GM23338 (cell line): ENCODE results near the gene KCNN3. TPM values are rescaled to one million over a fixed set of nuclear protein-coding genes. Genes with fewer than 3 reads are reported as not detected.

Experiments used
- ATAC-seq: fragments of 200-7000 bp; cut with Tn5 transposase; 3 replicates; pipeline ENCODE4 v1.9.1; 2020
- DNase-seq: peaks from one replicate; pipeline ENCODE4 v3.0.0-alpha.2; 2015; ENCODE audit warnings: low spot score
- H2AFZ ChIP-seq: fragments of 200-600 bp; sonication (generic); 2 replicates; pipeline ENCODE4 v1.8.0; 2016; ENCODE audit warnings: antibody characterized with exemption, mild to moderate bottlenecking, moderate library complexity
- H3F3A ChIP-seq: fragments of 200-600 bp; sonication (generic); replicated peaks from 2 replicates; pipeline ENCODE4 v1.8.0; 2017; ENCODE audit warnings: antibody characterized with exemption, mixed run types, low read depth
- H3K27ac ChIP-seq: fragments of 200-600 bp; sonication (generic); 2 replicates; pipeline ENCODE4 v1.6.1; 2016; ENCODE audit warnings: low read depth
- H3K27me3 ChIP-seq: fragments of 200-600 bp; sonication (generic); 2 replicates; pipeline ENCODE4 v1.8.0; 2016; ENCODE audit warnings: mild to moderate bottlenecking, mixed run types, moderate library complexity; ENCODE audit not compliant: insufficient read depth
- H3K36me3 ChIP-seq: fragments of 200-600 bp; sonication (generic); 2 replicates; pipeline ENCODE4 v1.8.0; 2016; ENCODE audit warnings: mild to moderate bottlenecking; ENCODE audit not compliant: insufficient read depth
- H3K4me1 ChIP-seq: fragments of 200-600 bp; sonication (generic); 2 replicates; pipeline ENCODE4 v1.8.0; 2016; ENCODE audit warnings: mild to moderate bottlenecking, moderate library complexity; ENCODE audit not compliant: insufficient read depth
- H3K4me2 ChIP-seq: fragments of 200-600 bp; sonication (generic); 2 replicates; pipeline ENCODE4 v1.7.1; 2017; ENCODE audit warnings: mixed run types
- H3K4me3 ChIP-seq: fragments of 200-600 bp; sonication (generic); 2 replicates; pipeline ENCODE4 v1.6.1; 2016; ENCODE audit warnings: mixed run types
- H3K79me2 ChIP-seq: fragments of 200-600 bp; sonication (generic); replicated peaks from 2 replicates; pipeline ENCODE4 v1.8.0; 2017; ENCODE audit warnings: mild to moderate bottlenecking; ENCODE audit not compliant: insufficient read depth
- H3K9me2 ChIP-seq: fragments of 200-600 bp; sonication (generic); 2 replicates; pipeline ENCODE4 v1.8.0; 2017; ENCODE audit not compliant: insufficient read depth
- H4K20me1 ChIP-seq: fragments of 200-600 bp; sonication (generic); replicated peaks from 2 replicates; pipeline ENCODE4 v1.8.0; 2017; ENCODE audit warnings: mild to moderate bottlenecking; ENCODE audit not compliant: insufficient read depth
- H3K27ac Mint-ChIP-seq: 2 replicates; pipeline ENCODE4 v1.8.0; 2020; ENCODE audit warnings: inconsistent platforms, mild to moderate bottlenecking, moderate library complexity, mixed read lengths
- H3K27me3 Mint-ChIP-seq: 3 replicates; pipeline ENCODE4 v1.8.0; 2022; ENCODE audit warnings: low read depth, mild to moderate bottlenecking, moderate library complexity, mixed read lengths, inconsistent platforms; ENCODE audit not compliant: insufficient read depth, poor library complexity
- H3K36me3 Mint-ChIP-seq: 3 replicates; pipeline ENCODE4 v1.8.0; 2021; ENCODE audit warnings: low read depth, mild to moderate bottlenecking, inconsistent platforms, moderate library complexity, mixed read lengths
- H3K4me1 Mint-ChIP-seq: 3 replicates; pipeline ENCODE4 v1.8.0; 2020; ENCODE audit warnings: mild to moderate bottlenecking, inconsistent platforms, mixed read lengths
- H3K4me3 Mint-ChIP-seq: 3 replicates; pipeline ENCODE4 v1.8.0; 2021; ENCODE audit warnings: moderate library complexity, mild to moderate bottlenecking, inconsistent platforms, mixed read lengths
- H3K9me3 Mint-ChIP-seq: 3 replicates; pipeline ENCODE4 v1.8.0; 2020; ENCODE audit warnings: moderate library complexity, mild to moderate bottlenecking, inconsistent platforms, mixed read lengths
- CREB1 ChIP-seq: fragments of 250-450 bp; sonication (Bioruptor Pico); IDR thresholded peaks from 2 replicates; pipeline ENCODE4 v1.5.0; 2020; ENCODE audit warnings: low read depth, mild to moderate bottlenecking, moderate library complexity
- CTCF ChIP-seq, 2 experiments: fragments of 200-600 bp in 1 of 2; sonication (generic) in 1 of 2; conservative IDR thresholded peaks; 2 replicates each; pipeline versions ENCODE4 v1.5.1 to v1.6.1; 2016 to 2017; ENCODE audit warnings: antibody characterized with exemption in 2 of 2, low read depth in 2 of 2, mild to moderate bottlenecking in 2 of 2, moderate library complexity in 1 of 2
- ETS1 ChIP-seq: IDR thresholded peaks from 2 replicates; pipeline ENCODE4 v1.6.1; 2016; ENCODE audit warnings: antibody characterized with exemption
- EZH2 ChIP-seq: fragments of 200-600 bp; sonication (generic); IDR thresholded peaks from one replicate; pipeline ENCODE4 v1.8.0; 2017; ENCODE audit warnings: antibody characterized with exemption, mild to moderate bottlenecking, low read depth; ENCODE audit not compliant: unreplicated experiment
- EZH2phosphoT487 ChIP-seq: fragments of 200-600 bp; sonication (generic); IDR thresholded peaks from one replicate; pipeline ENCODE4 v1.8.1; 2018; ENCODE audit warnings: antibody characterized with exemption; ENCODE audit not compliant: unreplicated experiment
- JUNB ChIP-seq: IDR thresholded peaks from one replicate; pipeline ENCODE4 v1.6.1; 2016; ENCODE audit warnings: antibody characterized with exemption; ENCODE audit not compliant: unreplicated experiment
- NANOG ChIP-seq: IDR thresholded peaks from 2 replicates; pipeline ENCODE4 v1.6.1; 2016; ENCODE audit warnings: antibody characterized with exemption, borderline replicate concordance
- REST ChIP-seq: IDR thresholded peaks from one replicate; pipeline ENCODE4 v1.6.1; 2018; ENCODE audit warnings: antibody characterized with exemption; ENCODE audit not compliant: unreplicated experiment
- STAT1 ChIP-seq: IDR thresholded peaks from one replicate; pipeline ENCODE4 v1.6.1; 2016; ENCODE audit warnings: antibody characterized with exemption; ENCODE audit not compliant: unreplicated experiment
- ZNF114 ChIP-seq: fragments of 250-450 bp; sonication (Bioruptor Pico); IDR thresholded peaks from 2 replicates; pipeline ENCODE4 v1.5.0; 2020; ENCODE audit warnings: mild to moderate bottlenecking, moderate library complexity
- ZNF331 ChIP-seq: fragments of 250-450 bp; sonication (Bioruptor Pico); IDR thresholded peaks from 2 replicates; pipeline ENCODE4 v1.5.0; 2020; ENCODE audit warnings: low read depth, mild to moderate bottlenecking, moderate library complexity
- polyA plus RNA-seq: library from polyadenylated mRNA; unstranded; fragments of >200 nt; fragmentation: Nextera tagmentation; extraction: Ambion mirVana; gene quantifications from 2 replicates; pipeline ENCODE4 v1.2.1, GENCODE V29; 2016
- total RNA-seq: library from RNA; depleted of rRNA; stranded (reverse); fragments of >200 nt; shearing (Covaris generic); gene quantifications from 2 replicates; pipeline ENCODE4 v1.2.3, GENCODE V29; 2014

Gene KCNN3
- total and polyA plus RNA-seq, 2 experiments from 2014 or later, result 1.9 to 3.0 TPM

GRCh38 chr1:154796303-154796892 is 73.7 kb downstream of the KCNN3 start (continued):
- TF ChIP-seq EZH2 (no peak), JUNB (no peak), EZH2phosphoT487 (no peak), REST (no peak)

GRCh38 chr1:154794608-154795007 is 75.5 kb downstream of the KCNN3 start:
- Histone ChIP-seq H2AFZ (no peak overlapping the region), H3K27me3 (no peaks in the 10 kb centered on the region), H3K27ac (no peak overlapping the region), H3K79me2 (no peaks in the 10 kb centered on the region), H3K4me1 (no peaks in the 10 kb centered on the region), H3F3A (no peaks in the 10 kb centered on the region), H3K4me3 (no peak overlapping the region), H3K9me2 (no peaks in the 10 kb centered on the region), H3K4me2 (no peak overlapping the region), H4K20me1 (no peaks in the 10 kb centered on the region), H3K36me3 (no peaks in the 10 kb centered on the region)
- H3K9me3 Mint-ChIP-seq, result no peaks in the 10 kb centered on the region; the same call in 2 of the 3 replicates
- no peak overlapping the region for H3K27ac Mint-ChIP-seq
- H3K27me3 Mint-ChIP-seq, result peaks cover 8% of the 10 kb centered on the region
- H3K36me3 Mint-ChIP-seq, result no peaks in the 10 kb centered on the region
- 0 out of 3 replicates have a peak, but pooled peaks have one; percentile 26 for ATAC-seq
- H3K4me1 Mint-ChIP-seq, result 0 out of 3 replicates have a peak, but pooled peaks cover under 1% of the 10 kb centered on the region
- no peak overlapping the region for H3K4me3 Mint-ChIP-seq
- peak; percentile 36 for DNase-seq
- TF ChIP-seq CTCF (conservative IDR thresholded peaks at IDR 0.05; ENCODE audit: low read depth in 2 of 2), result no peak
- no peak for TF ChIP-seq JUNB
- TF ChIP-seq REST, result no peak
- TF ChIP-seq NANOG, result no peak
- no peak for TF ChIP-seq STAT1
- no peak for TF ChIP-seq CREB1 (CRISPR knock-in tag)
- no peak for TF ChIP-seq ZNF331 (CRISPR knock-in tag)
- TF ChIP-seq EZH2phosphoT487, result no peak
- TF ChIP-seq ETS1, result no peak
- no peak for TF ChIP-seq ZNF114 (CRISPR knock-in tag)
- no peak for TF ChIP-seq EZH2
